EL (cell line): ENCODE results near the gene KRTAP4-11.
"Not testable (repeated sequence)": the region's sequence is repeated elsewhere in the genome, so short reads cannot be mapped to it uniquely, and the experiment has no call there.

ENCODE experiments used
- DNase-seq: peaks from one replicate; pipeline ENCODE4 v3.0.0-alpha.2; 2016

The KRTAP4-11 gene

DNA sequence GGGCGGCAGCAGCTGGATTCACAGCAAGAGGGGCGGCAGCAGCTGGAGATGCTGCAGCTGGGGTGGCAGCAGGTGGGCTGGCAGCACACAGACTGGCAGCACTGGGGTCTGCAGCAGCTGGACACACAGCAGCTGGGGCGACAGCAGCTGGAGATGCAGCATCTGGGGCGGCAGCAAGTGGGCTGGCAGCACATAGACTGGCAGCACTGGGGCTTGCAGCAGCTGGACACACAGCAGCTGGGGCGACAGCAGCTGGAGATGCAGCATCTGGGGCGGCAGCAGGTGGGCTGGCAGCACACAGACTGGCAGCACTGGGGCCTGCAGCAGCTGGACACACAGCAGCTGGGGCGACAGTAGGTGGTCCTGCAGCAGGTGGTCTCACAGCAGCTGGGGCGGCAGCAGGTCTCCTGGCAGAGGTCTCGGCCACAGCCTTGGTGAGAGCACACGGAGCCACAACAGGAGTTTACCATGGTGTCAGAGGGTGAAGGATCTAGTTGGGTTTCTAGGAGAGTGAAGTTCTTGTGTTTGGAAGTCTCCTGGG, at the start of gene KRTAP4-11:
KRTAP4-11 (minus strand) TSS at position 528 of the 541 bp plus-strand sequence; CDS start at position 470, 58 bp downstream.
- DNase-seq, result not testable (repeated sequence)

DNA sequence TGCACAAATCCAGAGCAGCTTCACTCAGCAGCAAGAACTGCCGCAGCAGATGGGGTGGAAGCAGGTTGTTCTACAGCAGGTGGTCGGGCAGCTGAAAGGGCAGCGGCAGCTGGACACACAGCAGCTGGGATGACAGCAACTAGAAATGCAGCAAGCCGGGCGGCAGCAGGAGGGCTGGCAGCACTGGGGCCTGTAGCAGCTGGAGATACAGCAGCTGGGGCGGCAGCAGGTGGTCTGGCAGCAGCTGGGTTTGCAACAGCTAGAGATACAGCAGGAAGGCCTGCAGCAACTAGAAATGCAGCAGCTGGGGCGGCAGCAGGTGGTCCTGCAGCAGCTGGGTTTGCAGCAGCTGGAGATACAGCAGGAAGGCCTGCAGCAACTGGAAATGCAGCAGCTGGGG, 49.4 kb upstream of the KRTAP4-11 start:
- no peak for DNase-seq

DNA sequence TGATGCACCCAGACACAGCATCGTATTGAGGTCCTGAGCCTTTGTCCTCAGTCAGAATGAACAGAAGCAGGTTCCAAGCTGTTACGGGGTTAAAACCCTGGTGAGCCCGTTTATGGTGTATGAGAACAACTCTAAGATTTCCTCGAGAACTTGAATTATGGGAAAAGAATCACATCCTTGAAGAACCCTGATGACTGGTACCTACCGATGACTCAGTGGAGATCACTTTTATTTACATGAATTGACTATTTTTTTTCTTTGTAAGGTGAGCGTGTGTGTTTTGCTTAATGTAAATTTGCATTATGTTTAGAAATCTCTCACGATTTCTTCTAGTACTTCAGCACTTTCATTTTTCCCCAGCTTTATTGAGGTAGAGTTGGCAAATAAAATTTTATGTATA, 45.7 kb upstream of the KRTAP4-11 start:
- peak; percentile 13 for DNase-seq

DNA sequence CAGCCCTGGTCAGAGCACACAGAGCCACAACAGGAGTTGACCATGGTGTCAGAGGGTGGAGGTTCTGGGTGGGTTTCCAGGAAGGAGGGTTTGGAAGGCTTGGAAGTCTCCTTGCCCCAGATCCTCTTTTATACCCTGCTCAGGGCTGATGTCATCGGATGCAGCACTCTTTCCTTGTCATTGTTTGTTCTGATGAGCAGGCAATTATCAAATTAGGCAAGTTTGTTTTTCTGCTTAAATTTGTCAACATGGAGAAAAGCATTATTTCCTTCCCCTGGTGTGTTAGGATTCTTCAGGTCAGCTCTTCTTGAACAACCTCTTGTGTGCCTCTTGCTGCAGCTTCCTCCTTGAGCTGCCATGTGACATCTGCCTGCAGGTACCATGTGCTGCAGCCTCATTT, 42.5 kb upstream of the KRTAP4-11 start, which contains the start of gene KRTAP4-4:
KRTAP4-4 (minus strand) TSS at position 101 of the 400 bp plus-strand sequence; CDS start at position 44, 57 bp downstream.
- no peak for DNase-seq

DNA sequence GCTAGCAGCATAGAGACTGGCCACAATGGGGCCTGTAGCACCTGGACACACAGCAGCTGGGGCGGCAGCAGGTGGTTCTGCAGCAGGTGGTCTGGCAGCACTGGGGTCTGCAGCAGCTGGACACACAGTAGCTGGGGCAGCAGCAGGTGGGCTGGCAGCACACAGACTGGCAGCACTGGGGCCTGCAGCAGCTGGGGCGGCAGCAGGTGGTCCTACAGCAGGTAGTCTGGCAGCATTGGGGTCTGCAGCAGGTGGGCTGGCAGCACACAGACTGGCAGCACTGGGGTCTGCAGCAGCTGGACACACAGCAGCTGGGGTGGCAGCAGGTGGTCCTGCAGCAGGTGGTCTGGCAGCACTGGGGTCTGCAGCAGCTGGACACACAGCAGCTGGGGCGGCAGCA, 42.0 kb upstream of the KRTAP4-11 start:
- not testable (repeated sequence) for DNase-seq

DNA sequence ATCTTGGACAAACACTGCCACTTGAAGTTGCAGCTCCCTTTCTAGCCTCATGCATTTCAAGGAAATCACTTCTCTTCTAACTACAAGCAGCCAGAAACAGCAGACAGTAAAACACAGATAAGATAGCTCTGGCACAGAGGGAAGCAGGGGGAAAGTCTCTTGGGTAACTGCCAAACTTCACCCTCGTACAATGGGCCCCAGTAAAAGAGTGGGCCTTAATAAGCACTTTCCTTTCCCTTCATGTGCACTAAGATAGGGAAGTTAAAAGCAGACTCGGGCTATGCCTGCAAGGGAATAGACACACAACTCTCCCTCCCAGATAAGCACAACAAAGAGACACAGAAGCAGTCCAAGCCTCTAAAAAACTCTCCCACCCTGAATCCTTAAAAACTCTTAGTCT, 35.7 kb upstream of the KRTAP4-11 start:
- no peak for DNase-seq

DNA sequence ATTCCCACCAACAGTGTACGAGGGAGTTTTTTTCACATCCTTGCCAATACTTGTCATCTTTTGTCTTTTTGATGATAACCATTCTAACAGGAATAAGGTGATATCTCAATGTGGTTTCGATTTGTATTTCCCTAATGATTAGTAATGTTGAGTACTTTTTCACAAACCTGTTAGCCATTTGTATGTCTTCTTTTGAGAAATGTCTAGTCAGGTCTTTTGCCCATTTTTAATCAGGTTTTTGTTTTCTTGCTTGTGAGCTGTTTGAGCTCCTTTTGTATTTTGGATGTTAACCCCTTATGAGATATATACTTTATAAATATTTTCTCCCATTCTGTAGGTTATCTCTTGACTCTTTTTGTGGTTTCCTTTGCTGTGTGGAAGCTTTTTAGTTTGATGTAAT, 33.4 kb upstream of the KRTAP4-11 start:
- DNase-seq, result no peak

DNA sequence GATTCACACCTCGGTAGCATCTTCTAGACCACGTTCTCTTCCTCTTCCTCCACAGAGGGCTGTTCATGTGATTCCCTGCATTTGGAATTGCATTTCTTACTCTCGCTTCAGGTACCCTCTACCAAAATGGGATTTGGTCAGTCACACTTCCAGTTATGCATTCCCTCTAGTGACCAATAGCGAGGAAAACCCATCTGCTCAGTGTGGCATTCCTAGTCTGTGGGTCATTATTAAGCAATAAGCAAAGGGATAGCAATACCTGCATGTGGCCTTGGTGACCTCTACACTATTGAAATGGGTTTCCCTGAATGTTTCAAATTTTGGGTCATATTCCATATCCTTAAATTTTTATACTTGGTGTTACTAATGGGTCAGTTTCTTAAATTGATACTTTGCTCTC, 31.9 kb upstream of the KRTAP4-11 start:
- DNase-seq, result no peak

DNA sequence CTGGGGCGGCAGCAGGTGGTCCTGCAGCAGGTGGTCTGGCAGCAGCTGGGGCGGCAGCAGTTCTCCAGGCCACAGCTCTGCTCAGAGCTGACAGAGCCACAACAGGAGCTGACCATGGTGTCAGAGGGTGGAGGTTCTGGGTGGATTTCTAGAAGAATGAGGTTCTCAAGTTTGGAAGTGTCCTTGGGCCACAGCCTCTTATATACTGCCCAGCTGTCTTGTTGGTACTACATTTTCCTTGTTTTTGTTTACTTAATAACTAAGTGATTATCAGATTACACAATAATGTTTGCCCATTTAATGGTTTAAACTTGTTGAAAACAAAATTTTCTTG, 31.4 kb upstream of the KRTAP4-11 start, which contains the start of gene KRTAP4-5:
KRTAP4-5 (minus strand) TSS at position 174 of the 334 bp plus-strand sequence; CDS start at position 116, 58 bp downstream.
- DNase-seq, result no peak

DNA sequence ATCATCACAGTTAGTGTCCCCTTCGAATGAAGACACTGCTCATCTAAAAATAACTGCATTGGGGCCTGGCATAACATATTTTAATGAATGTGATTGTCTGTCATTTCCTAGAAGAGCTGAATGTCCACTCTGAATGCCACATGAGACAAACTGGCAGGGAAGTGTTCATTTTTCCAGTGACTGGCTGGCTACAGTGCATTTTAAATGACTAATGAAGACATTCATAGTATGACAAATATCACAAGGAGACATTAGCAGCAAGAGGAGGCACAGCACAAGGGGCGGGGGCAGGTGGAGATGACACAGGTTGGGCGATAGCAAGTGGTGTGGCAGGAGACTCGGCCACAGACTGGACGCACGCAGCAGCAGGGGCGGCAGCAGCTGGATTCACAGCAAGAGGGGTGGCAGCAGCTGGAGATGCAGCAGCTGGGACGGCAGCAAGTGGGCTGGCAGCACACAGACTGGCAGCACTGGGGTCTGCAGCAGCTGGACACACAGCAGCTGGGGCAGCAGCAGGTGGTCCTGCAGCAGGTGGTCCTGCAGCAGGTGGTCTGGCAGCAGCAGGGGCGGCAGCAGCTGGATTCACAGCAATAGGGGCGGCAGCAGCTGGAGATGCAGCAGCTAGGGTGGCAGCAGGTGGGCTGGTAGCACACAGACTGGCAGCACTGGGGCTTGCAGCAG, 30.9 kb upstream of the KRTAP4-11 start:
- DNase-seq, result not testable (repeated sequence)

DNA sequence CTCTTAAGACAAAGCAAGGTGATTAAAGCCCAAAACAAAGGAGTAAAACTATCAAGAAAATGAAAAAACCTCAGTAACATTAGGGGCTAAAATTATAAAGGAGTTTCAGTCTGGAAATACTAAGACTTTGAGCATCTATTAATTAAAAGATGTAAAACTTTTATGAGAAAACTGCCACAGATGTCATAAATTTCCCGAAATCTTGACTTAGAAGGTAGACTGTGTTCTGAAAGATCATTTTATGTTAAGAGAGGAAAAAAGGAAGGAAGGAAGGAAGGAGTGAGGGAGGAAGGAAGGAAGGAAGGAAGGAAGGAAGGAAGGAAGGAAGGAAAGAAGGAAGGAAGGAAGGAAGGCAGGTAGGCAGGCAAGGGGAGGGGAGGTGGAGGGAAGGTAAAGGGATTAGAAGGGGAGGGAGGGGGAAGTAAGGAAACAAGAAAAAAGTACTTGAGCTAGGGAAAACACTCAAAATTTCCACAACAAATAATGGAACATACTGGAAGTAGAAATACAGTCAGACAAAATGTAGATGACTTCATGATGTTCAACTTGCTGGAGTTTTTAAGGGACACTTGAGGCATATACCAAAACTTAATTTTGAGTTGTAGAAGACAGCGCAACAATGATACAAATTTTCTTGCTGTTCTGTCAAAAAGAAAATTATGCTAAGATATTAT, 29.5 kb upstream of the KRTAP4-11 start:
- no peak for DNase-seq

DNA sequence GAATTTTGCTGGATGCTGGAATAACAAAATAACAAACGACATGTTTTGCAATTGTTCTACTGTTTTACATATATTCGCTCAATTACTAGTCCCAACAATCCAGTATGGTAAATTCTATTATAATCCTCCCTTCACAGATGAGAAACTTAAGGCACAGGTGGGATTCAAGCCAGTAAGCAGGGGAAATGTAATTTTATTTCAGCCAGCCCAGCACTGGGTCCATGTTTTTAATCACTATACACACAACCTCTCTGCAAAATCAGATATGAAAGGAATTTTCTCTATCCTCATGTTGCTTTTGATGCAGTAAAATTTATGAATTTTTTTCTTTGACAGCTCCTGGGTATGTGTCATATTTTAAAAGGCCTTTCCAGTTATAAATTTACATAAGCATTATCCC, 27.1 kb upstream of the KRTAP4-11 start:
- no peak for DNase-seq

DNA sequence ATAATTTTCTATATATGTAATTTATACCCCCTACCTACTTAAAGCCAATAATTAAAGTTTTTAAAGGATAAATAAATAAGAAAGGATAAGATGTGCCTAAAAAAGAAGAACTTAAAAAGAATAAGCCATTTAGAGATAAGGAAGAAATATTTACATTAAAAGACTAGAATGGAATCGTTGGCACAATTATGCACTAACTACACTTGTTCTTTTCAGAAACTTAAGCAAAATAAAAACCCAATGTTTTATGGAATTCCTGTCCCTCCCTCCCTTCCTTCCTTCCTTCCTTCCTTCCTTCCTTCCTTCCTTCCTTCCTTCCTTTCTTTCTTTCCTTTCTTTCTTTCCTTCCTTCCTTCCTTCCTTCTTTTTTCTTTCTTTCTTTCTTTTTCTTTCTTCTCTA, 26.7 kb upstream of the KRTAP4-11 start:
- DNase-seq, result no peak

DNA sequence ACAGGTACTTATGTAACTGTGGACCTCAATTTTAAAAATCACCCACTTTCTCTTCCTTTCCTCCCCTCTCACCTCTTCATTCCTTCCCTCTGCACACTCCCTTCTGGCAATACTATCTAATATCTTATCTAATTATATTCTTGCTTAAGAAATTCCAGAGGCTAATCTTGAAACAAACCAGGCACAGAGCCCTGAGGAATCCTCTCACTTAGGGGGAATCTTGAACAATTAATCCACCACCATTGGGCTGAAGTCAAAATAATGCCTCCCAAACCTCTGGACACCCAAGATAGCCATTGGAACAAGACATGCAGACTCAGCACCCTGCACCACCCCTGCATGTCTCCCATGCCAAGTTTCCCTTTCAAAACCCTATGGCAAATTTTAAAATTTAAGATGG, 23.2 kb upstream of the KRTAP4-11 start:
- DNase-seq, result no peak

DNA sequence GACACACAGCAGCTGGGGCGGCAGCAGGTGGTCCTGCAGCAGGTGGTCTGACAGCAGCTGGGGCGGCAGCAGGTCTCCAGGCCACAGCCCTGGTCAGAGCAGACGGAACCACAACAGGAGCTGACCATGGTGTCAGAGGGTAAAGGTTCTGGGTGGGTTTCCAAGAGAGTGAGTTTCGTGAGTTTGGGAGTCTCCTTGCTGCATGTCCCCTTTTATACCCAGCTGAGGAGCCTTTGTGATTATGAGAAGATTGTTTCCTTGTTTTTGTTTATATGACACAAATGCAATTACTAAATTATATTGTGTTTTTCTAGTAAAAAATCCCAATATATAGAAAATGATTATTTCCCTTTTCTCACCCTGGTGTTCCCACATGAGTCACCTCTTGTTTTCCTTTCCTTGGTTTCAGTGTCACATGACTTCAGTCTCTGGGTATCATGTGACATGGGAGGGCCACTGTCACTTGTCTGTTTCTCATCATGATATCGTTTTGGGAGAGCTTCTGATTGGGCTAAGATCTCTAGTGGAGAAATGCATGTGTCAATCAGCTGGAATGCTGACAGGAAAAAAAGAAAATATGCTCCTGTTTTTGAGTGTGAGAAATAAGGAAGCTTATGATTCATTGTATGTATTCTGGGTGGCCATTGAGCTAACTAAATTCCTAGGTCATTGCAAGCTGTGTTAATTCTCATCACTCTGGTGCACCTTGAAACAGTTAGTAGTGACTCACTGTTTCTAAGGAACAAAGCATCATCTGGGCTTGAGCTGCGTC, 22.4 kb upstream of the KRTAP4-11 start, which contains the start of gene KRTAP4-6:
KRTAP4-6 (minus strand) TSS at position 185 of the 772 bp plus-strand sequence; CDS start at position 128, 57 bp downstream.
- DNase-seq, result peak; percentile 86

DNA sequence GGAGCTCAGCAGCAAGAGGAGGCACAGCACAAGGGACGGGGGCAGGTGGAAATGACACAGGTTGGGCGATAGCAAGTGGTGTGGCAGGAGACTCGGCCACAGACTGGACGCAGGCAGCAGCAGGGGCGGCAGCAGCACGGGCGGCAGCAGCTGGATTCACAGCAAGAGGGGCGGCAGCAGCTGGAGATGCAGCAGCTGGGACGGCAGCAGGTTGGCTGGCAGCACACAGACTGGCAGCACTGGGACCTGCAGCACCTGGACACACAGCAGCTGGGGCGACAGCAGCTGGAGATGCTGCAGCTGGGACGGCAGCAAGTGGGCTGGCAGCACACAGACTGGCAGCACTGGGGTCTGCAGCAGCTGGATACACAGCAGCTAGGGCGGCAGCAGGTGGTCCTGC, 21.7 kb upstream of the KRTAP4-11 start:
- DNase-seq, result not testable (repeated sequence)

DNA sequence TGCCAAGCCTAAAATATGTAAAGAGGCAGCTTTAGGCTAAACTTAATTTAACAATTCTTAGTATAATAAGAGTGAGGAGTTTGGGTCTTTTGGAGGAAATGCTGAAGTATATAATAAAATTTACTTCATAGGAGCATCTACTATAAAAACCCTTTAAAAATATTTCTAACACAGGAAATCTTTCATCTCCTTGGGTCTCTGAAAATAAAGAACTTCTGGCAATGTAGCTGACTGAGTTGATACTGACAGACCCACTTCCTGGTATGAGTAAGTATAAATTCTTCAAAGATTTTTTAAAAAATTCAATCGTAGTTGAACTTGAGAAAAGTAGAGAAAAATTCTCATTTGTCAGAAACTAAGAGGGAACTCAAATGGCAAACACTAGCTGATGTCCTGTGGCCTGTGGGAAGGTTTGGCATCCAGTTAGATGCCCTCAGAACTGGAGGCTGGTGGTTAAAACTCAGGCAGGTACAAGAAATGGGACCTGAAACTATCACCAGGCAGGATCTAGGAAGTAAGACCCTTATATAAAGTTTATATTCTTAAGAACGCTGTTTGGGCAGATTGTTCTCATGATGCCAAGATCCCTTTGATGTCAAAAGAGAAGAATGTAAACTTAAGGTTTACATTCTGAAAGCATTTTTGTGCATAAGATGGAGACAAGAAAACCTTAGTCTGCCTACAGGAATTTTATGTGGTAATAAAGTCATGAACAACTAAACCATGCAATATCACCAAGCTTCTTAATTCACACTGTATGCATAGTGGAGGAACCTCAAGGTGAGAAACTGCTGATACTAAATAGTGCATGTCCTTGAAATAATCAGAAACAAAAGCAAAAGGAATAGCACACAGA, 15.9 kb upstream of the KRTAP4-11 start:
- no peak for DNase-seq

DNA sequence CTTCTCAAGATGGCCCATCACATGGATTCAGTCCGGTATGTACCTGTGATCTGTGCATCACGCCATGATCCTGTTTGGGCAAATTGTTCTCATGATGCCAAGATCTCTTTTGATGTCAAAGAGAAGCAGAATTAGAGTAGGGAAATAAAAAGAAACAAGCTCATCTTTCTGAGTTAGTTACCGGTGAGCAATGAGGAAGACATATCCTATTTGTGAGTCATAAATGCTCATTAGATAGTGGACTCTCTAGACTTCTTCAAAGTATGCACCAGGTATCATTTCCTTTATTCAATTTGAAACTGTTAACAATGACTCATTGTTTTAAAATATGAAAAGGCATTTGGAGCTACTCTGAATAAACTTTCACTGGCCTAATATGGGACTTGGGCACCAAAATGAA, 13.8 kb upstream of the KRTAP4-11 start:
- peak; percentile 73 for DNase-seq

DNA sequence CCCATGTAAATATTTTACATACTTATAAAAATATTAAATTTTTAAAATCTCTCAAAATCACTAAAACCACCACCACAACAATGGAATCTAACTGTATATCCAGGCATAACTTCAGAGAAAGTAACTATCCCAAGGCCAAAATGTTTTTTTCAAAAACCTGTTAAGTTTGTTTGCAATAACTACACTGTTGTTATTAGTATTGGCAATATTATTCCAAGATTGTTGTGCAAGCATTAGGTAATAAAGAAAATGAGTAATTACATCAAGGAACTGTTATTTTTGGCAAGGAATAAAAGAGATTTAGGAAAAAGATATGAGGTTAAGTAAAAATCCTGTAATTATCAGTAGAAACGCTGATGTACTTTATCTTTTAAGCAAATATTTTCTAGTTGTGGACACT, 9.2 kb upstream of the KRTAP4-11 start:
- no peak for DNase-seq

DNA sequence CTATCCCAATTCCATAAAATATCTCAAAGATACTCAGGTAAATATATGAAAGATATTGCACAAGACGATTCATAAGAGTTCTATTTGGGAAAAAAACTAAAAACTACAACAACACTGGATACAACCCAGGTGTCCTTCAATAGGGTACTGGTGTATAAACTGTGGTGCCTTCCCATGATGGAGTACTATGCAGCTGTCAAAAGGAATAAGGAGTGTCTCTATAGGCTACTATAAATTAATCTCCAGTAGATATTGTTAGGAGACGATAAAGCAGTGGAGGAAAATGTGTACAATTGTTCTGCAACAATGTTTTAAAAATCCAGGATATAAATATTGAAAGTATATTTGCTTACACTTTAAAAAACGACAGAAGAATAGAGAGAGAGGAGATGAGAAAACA, 8.2 kb upstream of the KRTAP4-11 start:
- no peak for DNase-seq

DNA sequence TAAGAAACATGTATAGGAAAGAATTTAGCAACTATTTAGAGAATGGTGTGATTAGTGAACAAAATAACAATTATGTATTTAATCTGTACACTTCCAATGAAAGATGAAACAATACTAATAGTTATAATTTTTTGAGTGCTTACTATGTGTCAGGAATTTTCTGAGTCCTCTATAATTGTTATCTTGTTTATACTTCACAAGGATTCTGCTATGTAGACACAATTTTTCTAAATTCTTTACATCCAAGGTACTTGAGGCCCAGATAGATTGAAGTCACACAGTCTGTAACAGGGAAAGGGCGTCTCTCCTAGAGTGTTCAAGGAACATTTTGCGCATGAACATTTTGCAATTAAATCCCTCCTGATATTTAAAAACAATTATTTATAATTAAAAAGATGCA, 6.9 kb upstream of the KRTAP4-11 start:
- no peak for DNase-seq

DNA sequence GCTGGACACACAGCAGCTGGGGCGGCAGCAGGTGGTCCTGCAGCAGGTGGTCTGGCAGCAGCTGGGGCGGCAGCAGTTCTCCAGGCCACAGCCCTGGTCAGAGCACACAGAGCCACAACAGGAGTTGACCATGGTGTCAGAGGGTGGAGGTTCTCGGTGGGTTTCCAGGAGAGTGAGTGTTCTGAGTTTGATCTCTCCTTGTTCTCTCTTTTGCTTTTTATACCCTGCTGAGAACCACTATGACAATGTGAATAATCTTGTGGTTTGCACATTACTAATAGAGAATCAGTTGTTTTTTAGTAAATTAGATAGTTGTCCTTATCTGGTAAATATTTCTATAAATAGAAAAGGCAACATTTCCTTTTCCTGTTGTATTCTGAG, 5.8 kb upstream of the KRTAP4-11 start, which contains the start of gene KRTAP4-12:
KRTAP4-12 (minus strand) TSS at position 192 of the 381 bp plus-strand sequence; CDS start at position 132, 60 bp downstream.
- not testable (repeated sequence) for DNase-seq
